Glomerular visceral epithelial cell (primary cell): ENCODE measurements around the gene IQSEC3.
"Not testable (repeated sequence)": the region's sequence is repeated elsewhere in the genome, so short reads cannot be mapped to it uniquely, and the experiment has no call there.

Experiments used
- DNase-seq: peaks from one replicate; pipeline ENCODE4 v3.0.0-alpha.2; 2016; ENCODE audit errors: extremely low spot score

IQSEC3 gene

GRCh38 chr12:177980-178828, 111.6 kb downstream of the IQSEC3 start:
- no peak for DNase-seq

- DNase-seq, result no peak
Observed at GRCh38 chr12:178829-179109, 112.2 kb downstream of the IQSEC3 start.

GRCh38 chr12:179131-179884, 112.7 kb downstream of the IQSEC3 start:
- DNase-seq, result peak; percentile 5

- no peak for DNase-seq
Observed at GRCh38 chr12:179885-180284, 113.3 kb downstream of the IQSEC3 start.

GRCh38 chr12:180445-180844, 113.9 kb downstream of the IQSEC3 start:
- peak; percentile 44 for DNase-seq

GRCh38 chr12:181921-182320, 115.4 kb downstream of the IQSEC3 start:
- DNase-seq, result no peak

GRCh38 chr12:182381-182892, 115.9 kb downstream of the IQSEC3 start:
- DNase-seq, result peak; percentile 58

GRCh38 chr12:184811-185575, 118.4 kb downstream of the IQSEC3 start:
- DNase-seq, result no peak

- DNase-seq, result no peak
Observed at GRCh38 chr12:185576-185955, 119.0 kb downstream of the IQSEC3 start.

GRCh38 chr12:186006-186625, 119.5 kb downstream of the IQSEC3 start:
- no peak for DNase-seq

GRCh38 chr12:187986-188909, 121.7 kb downstream of the IQSEC3 start:
- not testable (repeated sequence) for DNase-seq

- DNase-seq, result peak; percentile 56
Observed at GRCh38 chr12:188910-189621, 122.5 kb downstream of the IQSEC3 start.

- DNase-seq, result no peak
Observed at GRCh38 chr12:189622-189962, 123.0 kb downstream of the IQSEC3 start.

- DNase-seq, result no peak
Observed at GRCh38 chr12:190881-191280, 124.3 kb downstream of the IQSEC3 start.

- DNase-seq, result no peak
Observed at GRCh38 chr12:191541-191940, 125.0 kb downstream of the IQSEC3 start.

GRCh38 chr12:193261-193660, 126.7 kb downstream of the IQSEC3 start:
- DNase-seq, result no peak

- DNase-seq, result no peak
Observed at GRCh38 chr12:194276-194675, 127.7 kb downstream of the IQSEC3 start.

GRCh38 chr12:195156-195555, 128.6 kb downstream of the IQSEC3 start:
- DNase-seq, result no peak

GRCh38 chr12:195951-196350, 129.4 kb downstream of the IQSEC3 start:
- DNase-seq, result no peak

GRCh38 chr12:196436-196835, 129.9 kb downstream of the IQSEC3 start:
- no peak for DNase-seq
